OCI-LY3 (cell line): Measurements from ENCODE around the gene TLL2.

Source experiments
- CTCF ChIP-seq: fragments of 200-600, 300-600 bp; sonication (generic); IDR thresholded peaks from 2 replicates; pipeline ENCODE4 v1.5.1; 2014; ENCODE audit warnings: antibody characterized with exemption, low read length, low read depth
- EZH2phosphoT487 ChIP-seq: fragments of 200-600 bp; shearing (Covaris generic); IDR thresholded peaks from 2 replicates; pipeline ENCODE4 v1.6.1; 2018; ENCODE audit warnings: antibody characterized with exemption, mixed run types, low read depth

- TF ChIP-seq CTCF, result no peak
- TF ChIP-seq EZH2phosphoT487, result no peak
Observed at GRCh38 chr10:96406091-96406490, 107.6 kb downstream of the TLL2 start.
